NT2/D1 (cell line): ENCODE measurements around the gene ARHGAP28.

Experiments used
- SUZ12 ChIP-seq: IDR thresholded peaks from 2 replicates; pipeline ENCODE4 v1.6.1; 2011; ENCODE audit not compliant: insufficient read length, insufficient read depth; ENCODE audit errors: extremely low read depth
- YY1 ChIP-seq: IDR thresholded peaks from 2 replicates; pipeline ENCODE4 v1.6.1; 2011; ENCODE audit not compliant: insufficient read length, insufficient read depth

DNA sequence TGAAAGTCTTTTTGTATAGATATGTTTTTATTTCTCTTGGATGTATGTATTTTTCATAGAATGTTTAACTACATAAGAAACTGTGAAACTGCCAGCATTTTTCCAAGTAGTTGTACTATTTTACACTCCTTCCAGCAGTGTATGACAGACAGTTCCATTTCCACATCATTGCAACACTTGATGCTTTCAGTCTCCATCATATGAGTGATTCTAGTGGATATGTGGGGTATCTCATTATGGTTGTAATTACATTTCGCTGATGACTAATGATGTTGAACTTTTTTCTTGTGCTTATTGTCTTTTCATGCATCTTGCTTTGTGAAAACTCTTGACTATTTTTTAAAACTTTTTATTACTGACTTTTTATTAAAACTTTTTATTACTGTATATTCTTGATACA lies 101.4 kb downstream of the ARHGAP28 start:
- TF ChIP-seq SUZ12 (no peak), YY1 (no peak)
